ENCODE results near the gene FBXO34.

GRCh38 chr14:55381040-55381439 lies 109.8 kb downstream of the FBXO34 start:
- TF ChIP-seq, protein P1, sequence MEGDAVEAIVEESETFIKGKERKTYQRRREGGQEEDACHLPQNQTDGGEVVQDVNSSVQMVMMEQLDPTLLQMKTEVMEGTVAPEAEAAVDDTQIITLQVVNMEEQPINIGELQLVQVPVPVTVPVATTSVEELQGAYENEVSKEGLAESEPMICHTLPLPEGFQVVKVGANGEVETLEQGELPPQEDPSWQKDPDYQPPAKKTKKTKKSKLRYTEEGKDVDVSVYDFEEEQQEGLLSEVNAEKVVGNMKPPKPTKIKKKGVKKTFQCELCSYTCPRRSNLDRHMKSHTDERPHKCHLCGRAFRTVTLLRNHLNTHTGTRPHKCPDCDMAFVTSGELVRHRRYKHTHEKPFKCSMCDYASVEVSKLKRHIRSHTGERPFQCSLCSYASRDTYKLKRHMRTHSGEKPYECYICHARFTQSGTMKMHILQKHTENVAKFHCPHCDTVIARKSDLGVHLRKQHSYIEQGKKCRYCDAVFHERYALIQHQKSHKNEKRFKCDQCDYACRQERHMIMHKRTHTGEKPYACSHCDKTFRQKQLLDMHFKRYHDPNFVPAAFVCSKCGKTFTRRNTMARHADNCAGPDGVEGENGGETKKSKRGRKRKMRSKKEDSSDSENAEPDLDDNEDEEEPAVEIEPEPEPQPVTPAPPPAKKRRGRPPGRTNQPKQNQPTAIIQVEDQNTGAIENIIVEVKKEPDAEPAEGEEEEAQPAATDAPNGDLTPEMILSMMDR (IDR thresholded peaks at IDR 0.05): no peak
- TF ChIP-seq POLR2A (IDR thresholded peaks at IDR 0.05): no peak

Data from Peyer's patch (tissue), 4 donors.